Measurements from ENCODE around the gene MCEMP1. TPM values are rescaled to one million over a fixed set of nuclear protein-coding genes. Genes with fewer than 3 reads are reported as not detected.

Gene MCEMP1
- total RNA-seq, 1 donor, result not detected

DNA sequence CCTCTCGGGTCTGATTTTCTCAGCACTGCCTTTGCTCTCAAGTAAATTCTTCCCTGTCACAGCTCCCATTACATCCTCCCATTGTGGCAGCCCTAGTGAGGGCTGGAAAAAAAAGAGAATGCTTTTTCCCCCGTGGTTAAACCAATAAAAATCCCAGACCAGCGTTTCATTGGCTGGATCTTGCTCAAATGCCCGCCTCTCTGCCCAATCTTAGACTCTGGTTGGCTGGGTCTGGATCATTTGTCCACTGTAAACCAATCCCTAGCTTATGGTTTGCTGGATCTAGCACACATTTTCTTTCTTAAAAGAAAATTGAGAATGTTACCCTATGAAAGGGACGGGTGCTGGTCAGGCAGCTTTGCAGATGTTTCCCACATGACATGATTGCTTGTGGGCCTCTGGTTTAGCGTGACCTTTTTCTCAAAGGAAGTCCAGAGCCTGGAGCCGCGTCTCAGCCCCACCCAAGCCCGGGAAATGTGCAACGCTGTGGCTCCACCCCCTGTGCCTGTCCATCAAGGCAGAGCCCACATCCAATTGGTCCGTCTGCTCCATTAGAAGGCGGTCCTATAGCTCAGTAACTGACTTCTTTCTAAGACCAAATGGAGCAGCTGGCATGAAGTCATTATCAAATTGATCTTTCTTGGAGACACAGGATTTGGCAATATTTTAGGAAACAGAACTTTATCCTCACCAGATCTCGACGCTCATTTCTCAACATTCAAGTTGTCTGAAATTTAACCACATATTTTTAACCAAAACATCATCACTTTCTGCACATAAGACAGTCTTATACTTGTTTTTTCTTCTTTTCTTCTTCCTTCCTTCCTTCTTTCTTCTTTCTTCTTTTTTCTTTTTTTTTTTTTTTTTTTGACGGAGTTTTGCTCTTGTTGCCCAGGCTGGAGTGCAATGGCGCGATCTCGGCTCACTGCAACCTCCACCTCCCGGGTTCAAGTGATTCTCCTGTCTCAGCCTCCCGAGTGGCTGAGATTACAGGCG is 2.6 kb upstream of the MCEMP1 start:
- Histone ChIP-seq H3K79me2 (ENCODE audit: insufficient read depth, low read length) (no peaks in the 10 kb centered on the region), H3K27me3 (ENCODE audit: insufficient read depth, low read length) (peaks cover 4% of the 10 kb centered on the region), H3K36me3 (ENCODE audit: insufficient read depth, low read length) (no peaks in the 10 kb centered on the region), H2AFZ (ENCODE audit: low read length) (no peak overlapping the region), H3K4me3 (ENCODE audit: insufficient read depth, low read length) (no peak overlapping the region), H3K4me2 (ENCODE audit: insufficient read depth, low read length) (no peak overlapping the region), H3K27ac (ENCODE audit: low read depth, low read length) (no peak overlapping the region), H3K9me3 (ENCODE audit: low read depth, low read length) (no peaks in the 10 kb centered on the region), H3K4me1 (ENCODE audit: insufficient read depth, low read length) (no peaks in the 10 kb centered on the region), H4K20me1 (ENCODE audit: insufficient read depth, low read length) (no peaks in the 10 kb centered on the region)
- TF ChIP-seq, protein P1, sequence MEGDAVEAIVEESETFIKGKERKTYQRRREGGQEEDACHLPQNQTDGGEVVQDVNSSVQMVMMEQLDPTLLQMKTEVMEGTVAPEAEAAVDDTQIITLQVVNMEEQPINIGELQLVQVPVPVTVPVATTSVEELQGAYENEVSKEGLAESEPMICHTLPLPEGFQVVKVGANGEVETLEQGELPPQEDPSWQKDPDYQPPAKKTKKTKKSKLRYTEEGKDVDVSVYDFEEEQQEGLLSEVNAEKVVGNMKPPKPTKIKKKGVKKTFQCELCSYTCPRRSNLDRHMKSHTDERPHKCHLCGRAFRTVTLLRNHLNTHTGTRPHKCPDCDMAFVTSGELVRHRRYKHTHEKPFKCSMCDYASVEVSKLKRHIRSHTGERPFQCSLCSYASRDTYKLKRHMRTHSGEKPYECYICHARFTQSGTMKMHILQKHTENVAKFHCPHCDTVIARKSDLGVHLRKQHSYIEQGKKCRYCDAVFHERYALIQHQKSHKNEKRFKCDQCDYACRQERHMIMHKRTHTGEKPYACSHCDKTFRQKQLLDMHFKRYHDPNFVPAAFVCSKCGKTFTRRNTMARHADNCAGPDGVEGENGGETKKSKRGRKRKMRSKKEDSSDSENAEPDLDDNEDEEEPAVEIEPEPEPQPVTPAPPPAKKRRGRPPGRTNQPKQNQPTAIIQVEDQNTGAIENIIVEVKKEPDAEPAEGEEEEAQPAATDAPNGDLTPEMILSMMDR (IDR thresholded peaks at IDR 0.05; ENCODE audit: extremely low read depth, low read depth, low read length), result no peak
- DNase-seq (ENCODE audit: insufficient read length, low spot score, missing footprints), result peak; percentile 96

DNA sequence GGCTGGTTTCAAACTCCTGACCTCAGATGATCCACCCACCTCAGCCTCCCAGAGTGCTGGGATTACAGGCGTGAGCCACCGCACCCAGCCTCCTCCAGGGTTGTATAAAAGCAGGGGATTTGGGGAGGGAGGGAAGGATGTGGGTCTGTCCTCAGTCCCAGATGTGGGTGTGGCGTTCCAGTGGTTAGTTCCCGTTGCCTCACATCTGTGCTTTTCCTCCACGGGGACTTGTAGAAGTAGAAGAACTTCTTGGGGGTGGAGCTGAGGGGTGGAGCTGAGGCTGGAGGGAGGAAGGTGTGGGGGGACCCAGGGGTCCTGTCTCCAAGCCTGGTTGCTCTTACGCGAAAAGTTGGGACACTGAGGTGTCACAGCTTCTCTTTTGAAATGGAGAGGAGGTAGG is 514 bp upstream of the MCEMP1 start:
- H3K9me3 ChIP-seq (ENCODE audit: low read depth, low read length), result no peaks in the 10 kb centered on the region
- no peaks in the 10 kb centered on the region for H3K36me3 ChIP-seq (ENCODE audit: insufficient read depth, low read length)
- peaks cover 5% of the 10 kb centered on the region for H3K4me1 ChIP-seq (ENCODE audit: insufficient read depth, low read length)
- peaks cover 7% of the 10 kb centered on the region for H3K79me2 ChIP-seq (ENCODE audit: insufficient read depth, low read length)
- H3K27ac ChIP-seq (ENCODE audit: low read depth, low read length), result no peak overlapping the region
- DNase-seq (ENCODE audit: insufficient read length, low spot score, missing footprints), result peak; percentile 14
- TF ChIP-seq, protein P1 (IDR thresholded peaks at IDR 0.05; ENCODE audit: extremely low read depth, low read depth, low read length), result no peak
- no peak overlapping the region for H3K4me3 ChIP-seq (ENCODE audit: insufficient read depth, low read length)
- H4K20me1 ChIP-seq (ENCODE audit: insufficient read depth, low read length), result no peaks in the 10 kb centered on the region
- peaks cover 5% of the 10 kb centered on the region for H3K27me3 ChIP-seq (ENCODE audit: insufficient read depth, low read length)
- H2AFZ ChIP-seq (ENCODE audit: low read length), result no peak overlapping the region
- no peak overlapping the region for H3K4me2 ChIP-seq (ENCODE audit: insufficient read depth, low read length)

DNA sequence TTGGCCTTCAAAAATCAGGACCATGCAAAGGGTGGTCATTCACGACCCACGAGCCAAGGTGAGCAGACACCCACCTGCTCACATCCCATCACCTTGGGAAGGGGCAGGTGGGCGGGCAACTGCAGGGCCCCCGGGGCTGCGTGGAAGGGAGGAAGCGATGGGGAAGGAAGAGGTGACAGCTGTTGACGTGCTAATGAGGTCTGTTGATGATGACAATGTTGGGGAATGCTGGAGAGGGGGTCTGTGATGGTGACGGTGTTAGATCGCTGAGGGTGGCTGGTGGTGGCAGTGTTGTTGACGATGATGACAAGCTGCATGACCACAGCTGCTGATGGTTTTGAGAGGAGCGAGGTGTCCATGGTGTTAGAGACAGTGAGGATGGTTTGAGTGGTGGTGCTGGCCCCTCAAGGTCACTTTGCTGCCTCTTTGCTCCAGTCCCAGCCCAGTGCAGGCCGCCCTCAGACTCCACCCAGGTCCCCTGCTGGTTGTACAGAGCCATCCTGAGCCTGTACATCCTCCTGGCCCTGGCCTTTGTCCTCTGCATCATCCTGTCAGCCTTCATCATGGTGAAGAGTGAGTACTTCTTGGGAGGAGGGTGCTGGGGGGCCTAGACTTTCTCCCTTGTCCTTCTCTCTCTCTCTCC is 900 bp downstream of the MCEMP1 start:
- peaks cover 6% of the 10 kb centered on the region for H3K36me3 ChIP-seq (ENCODE audit: insufficient read depth, low read length)
- peaks cover 13% of the 10 kb centered on the region for H4K20me1 ChIP-seq (ENCODE audit: insufficient read depth, low read length)
- DNase-seq (ENCODE audit: insufficient read length, low spot score, missing footprints), result peak; percentile 49
- H3K4me2 ChIP-seq (ENCODE audit: insufficient read depth, low read length), result no peak overlapping the region
- H3K4me1 ChIP-seq (ENCODE audit: insufficient read depth, low read length), result peaks cover 12% of the 10 kb centered on the region
- no peaks in the 10 kb centered on the region for H3K9me3 ChIP-seq (ENCODE audit: low read depth, low read length)
- H3K27me3 ChIP-seq (ENCODE audit: insufficient read depth, low read length), result peaks cover 5% of the 10 kb centered on the region
- no peak overlapping the region for H3K4me3 ChIP-seq (ENCODE audit: insufficient read depth, low read length)
- peaks cover 20% of the 10 kb centered on the region for H3K79me2 ChIP-seq (ENCODE audit: insufficient read depth, low read length)
- TF ChIP-seq, protein P1 (IDR thresholded peaks at IDR 0.05; ENCODE audit: extremely low read depth, low read depth, low read length), result no peak
- no peak overlapping the region for H2AFZ ChIP-seq (ENCODE audit: low read length)
- no peak overlapping the region for H3K27ac ChIP-seq (ENCODE audit: low read depth, low read length)
